ENCODE results near the gene GCAT. TPM values are rescaled to one million over a fixed set of nuclear protein-coding genes. Genes with fewer than 3 reads are reported as not detected.

The GCAT gene
- total RNA-seq (2022; extraction: Qiagen RNA extraction; ENCODE audit: low read depth) = 2.4 to 4.4 TPM (median 3.1 TPM) in 5 replicates

GRCh38 chr22:37807410-37808293 lies at the start of gene GCAT:
Gene GCAT, plus strand, starts transcription at chr22:37807934. Its CDS starts 34 bp downstream, at chr22:37807968.

DNA sequence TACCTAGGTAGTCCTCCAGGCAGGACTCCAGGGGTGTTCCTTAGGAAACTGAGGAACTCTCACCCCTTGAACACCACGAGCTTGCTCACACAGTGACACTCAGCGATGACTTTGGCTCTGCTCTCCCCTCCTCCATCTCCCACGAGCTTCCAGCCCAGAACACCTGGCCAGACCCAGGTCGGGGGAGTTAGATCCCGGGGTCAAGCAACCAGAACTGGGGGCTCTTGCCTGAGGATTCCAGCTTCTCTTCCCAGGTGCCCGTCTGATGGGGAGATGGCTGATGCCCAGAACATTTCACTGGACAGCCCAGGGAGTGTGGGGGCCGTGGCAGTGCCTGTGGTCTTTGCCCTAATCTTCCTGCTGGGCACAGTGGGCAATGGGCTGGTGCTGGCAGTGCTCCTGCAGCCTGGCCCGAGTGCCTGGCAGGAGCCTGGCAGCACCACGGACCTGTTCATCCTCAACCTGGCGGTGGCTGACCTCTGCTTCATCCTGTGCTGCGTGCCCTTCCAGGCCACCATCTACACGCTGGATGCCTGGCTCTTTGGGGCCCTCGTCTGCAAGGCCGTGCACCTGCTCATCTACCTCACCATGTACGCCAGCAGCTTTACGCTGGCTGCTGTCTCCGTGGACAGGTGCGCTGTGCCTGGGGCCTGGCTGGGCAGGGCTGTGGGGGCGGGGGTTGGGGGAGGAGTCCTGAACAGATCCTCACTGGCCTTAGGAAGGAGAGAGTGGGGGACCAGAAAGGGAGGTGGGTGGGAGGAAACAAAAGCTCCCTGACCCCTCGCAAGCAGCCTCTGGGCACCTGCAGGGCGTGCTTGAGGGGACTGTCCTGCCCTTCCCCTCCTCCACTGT lies 15.6 kb downstream of the GCAT start, which contains the start of gene GALR3:
Gene GALR3, plus strand, starts transcription at position 249 of the 852 bp plus-strand sequence. Its CDS starts 25 bp downstream, at position 274.

GRCh38 chr22:37849089-37849751 lies 41.5 kb downstream of the GCAT start, which contains the start of gene EIF3L:
Gene EIF3L, plus strand, starts transcription at chr22:37849419. Its CDS starts 31 bp downstream, at chr22:37849450.

Other genes with a start within 250 kb of the GCAT start
- 25.8 to 35.9 TPM (median 33.4 TPM) in 5 replicates for gene CDC42EP1, start 247.5 kb upstream of the GCAT start, total RNA-seq (2022; extraction: Qiagen RNA extraction; ENCODE audit: low read depth)
- gene LGALS2, start 227.8 kb upstream of the GCAT start, total RNA-seq (2022; extraction: Qiagen RNA extraction; ENCODE audit: low read depth) = 0.25 TPM in 1 of 5 replicates, not detected in the others
- gene GGA1, start 199.1 kb upstream of the GCAT start, total RNA-seq (2022; extraction: Qiagen RNA extraction; ENCODE audit: low read depth) = 18.0 to 24.8 TPM (median 22.4 TPM) in 5 replicates
- gene SH3BP1, start 168.3 kb upstream of the GCAT start, total RNA-seq (2022; extraction: Qiagen RNA extraction; ENCODE audit: low read depth) = 1.3 to 2.8 TPM (median 2.2 TPM) in 5 replicates
- gene PDXP, start 149.2 kb upstream of the GCAT start, total RNA-seq (2022; extraction: Qiagen RNA extraction; ENCODE audit: low read depth) = 14.3 to 18.5 TPM (median 17.2 TPM) in 5 replicates
- gene LGALS1, start 132.3 kb upstream of the GCAT start, total RNA-seq (2022; extraction: Qiagen RNA extraction; ENCODE audit: low read depth) = 1,260 to 1,466 TPM (median 1,297 TPM) in 5 replicates
- gene NOL12, start 121.6 kb upstream of the GCAT start, total RNA-seq (2022; extraction: Qiagen RNA extraction; ENCODE audit: low read depth) = 25.7 to 27.6 TPM (median 26.2 TPM) in 5 replicates
- 23.8 to 36.2 TPM (median 34.0 TPM) in 5 replicates for gene TRIOBP, start 110.9 kb upstream of the GCAT start, total RNA-seq (2022; extraction: Qiagen RNA extraction; ENCODE audit: low read depth)
- gene GALR3, start 15.4 kb downstream of the GCAT start, total RNA-seq (2022; extraction: Qiagen RNA extraction; ENCODE audit: low read depth) = not detected in 5 replicates
- gene ANKRD54, start 36.4 kb downstream of the GCAT start, total RNA-seq (2022; extraction: Qiagen RNA extraction; ENCODE audit: low read depth) = 16.1 to 23.5 TPM (median 21.5 TPM) in 5 replicates
- gene EIF3L, start 41.5 kb downstream of the GCAT start, total RNA-seq (2022; extraction: Qiagen RNA extraction; ENCODE audit: low read depth) = 262 to 297 TPM (median 281 TPM) in 5 replicates
- gene MICALL1, start 98.4 kb downstream of the GCAT start, total RNA-seq (2022; extraction: Qiagen RNA extraction; ENCODE audit: low read depth) = 15.2 to 20.4 TPM (median 20.0 TPM) in 5 replicates
- gene C22orf23, start 145.7 kb downstream of the GCAT start, total RNA-seq (2022; extraction: Qiagen RNA extraction; ENCODE audit: low read depth) = 0.20 to 0.35 TPM (median 0.27 TPM) in 5 replicates
- 120 to 141 TPM (median 131 TPM) in 5 replicates for gene POLR2F, start 145.8 kb downstream of the GCAT start, total RNA-seq (2022; extraction: Qiagen RNA extraction; ENCODE audit: low read depth)
- not detected in 5 replicates for gene SOX10, start 176.6 kb downstream of the GCAT start, total RNA-seq (2022; extraction: Qiagen RNA extraction; ENCODE audit: low read depth)
- 9.8 to 12.5 TPM (median 11.3 TPM) in 5 replicates for gene PICK1, start 249.5 kb downstream of the GCAT start, total RNA-seq (2022; extraction: Qiagen RNA extraction; ENCODE audit: low read depth)

Data from A549 treated with GW870086 at 1 μM for 4 hours (cell line).